ENCODE measurements around the gene CAPN15.

CAPN15 gene

GRCh38 chr16:563072-563644 is 35.6 kb downstream of the CAPN15 start:
- DNase-seq, result no peak

GRCh38 chr16:564690-565418 is 37.3 kb downstream of the CAPN15 start:
- no peak for DNase-seq

GRCh38 chr16:565419-566330 is 38.2 kb downstream of the CAPN15 start:
- no peak for DNase-seq

GRCh38 chr16:566475-567372 is 39.2 kb downstream of the CAPN15 start, which contains the start of gene NHLRC4:
Gene NHLRC4 (plus strand): TSS chr16:567005. CDS start chr16:568048, 1,043 bp downstream.
- DNase-seq, result peak; percentile 54 to 77 (median 64)

- DNase-seq, result no peak
Measured at GRCh38 chr16:567373-568256, 40.1 kb downstream of the CAPN15 start.

- DNase-seq, result no peak
Measured at GRCh38 chr16:568401-569258, 41.1 kb downstream of the CAPN15 start.

GRCh38 chr16:569445-570254 is 42.1 kb downstream of the CAPN15 start, which contains the start of gene PIGQ:
Gene PIGQ (plus strand): TSS chr16:569968. CDS start chr16:574075, 4,107 bp downstream.
- peak; percentile 60 to 87 (median 75) for DNase-seq

- no peak for DNase-seq
Measured at GRCh38 chr16:572865-573650, 45.5 kb downstream of the CAPN15 start.

- DNase-seq, result no peak
Measured at GRCh38 chr16:574021-574760, 46.7 kb downstream of the CAPN15 start.

GRCh38 chr16:575354-576196 is 48.1 kb downstream of the CAPN15 start:
- no peak for DNase-seq

GRCh38 chr16:576197-576822 is 48.8 kb downstream of the CAPN15 start:
- no peak for DNase-seq

GRCh38 chr16:576823-577201 is 49.3 kb downstream of the CAPN15 start:
- no peak for DNase-seq

- DNase-seq, result no peak
Measured at GRCh38 chr16:577796-578195, 50.3 kb downstream of the CAPN15 start.

- no peak for DNase-seq
Measured at GRCh38 chr16:578232-578869, 50.8 kb downstream of the CAPN15 start.

- DNase-seq, result peak; percentile 80 to 94 (median 88)
Measured at GRCh38 chr16:578870-579405, 51.4 kb downstream of the CAPN15 start.
